Cortex of kidney (tissue), 1 donor: ENCODE measurements around the gene ADGRL1.
"Not testable (repeated sequence)": the region's sequence is repeated elsewhere in the genome, so short reads cannot be mapped to it uniquely, and the experiment has no call there.

Source experiments
- DNase-seq: peaks from one replicate; lab custom pipeline; 2025; lab: John Stamatoyannopoulos, UW

ADGRL1 gene

GRCh38 chr19:14205452-14206287, at the start of gene ADGRL1:
ADGRL1 (minus strand) TSS chr19:14206169; CDS start chr19:14183602, 22,567 bp downstream.
- DNase-seq: not testable (repeated sequence)

- not testable (repeated sequence) for DNase-seq
These were observed 49.3 kb upstream of the ADGRL1 start for GRCh38 chr19:14255316-14255715.

- DNase-seq: not testable (repeated sequence)
These were observed 48.0 kb upstream of the ADGRL1 start for GRCh38 chr19:14253822-14254599.

- DNase-seq: not testable (repeated sequence)
These were observed 46.2 kb upstream of the ADGRL1 start for GRCh38 chr19:14252136-14252535.

- no peak for DNase-seq
These were observed 44.9 kb upstream of the ADGRL1 start for GRCh38 chr19:14250870-14251269.

GRCh38 chr19:14250315-14250714, 44.3 kb upstream of the ADGRL1 start:
- not testable (repeated sequence) for DNase-seq

GRCh38 chr19:14249891-14250290, 43.9 kb upstream of the ADGRL1 start:
- DNase-seq: not testable (repeated sequence)

GRCh38 chr19:14249012-14249754, 43.2 kb upstream of the ADGRL1 start:
- DNase-seq: not testable (repeated sequence)

GRCh38 chr19:14248578-14249011, 42.6 kb upstream of the ADGRL1 start:
- DNase-seq: no peak

- DNase-seq: not testable (repeated sequence)
These were observed 41.8 kb upstream of the ADGRL1 start for GRCh38 chr19:14247548-14248471.

- not testable (repeated sequence) for DNase-seq
These were observed 41.2 kb upstream of the ADGRL1 start for GRCh38 chr19:14247205-14247547.

GRCh38 chr19:14244393-14244792, 38.4 kb upstream of the ADGRL1 start:
- DNase-seq: not testable (repeated sequence)

- not testable (repeated sequence) for DNase-seq
These were observed 37.7 kb upstream of the ADGRL1 start for GRCh38 chr19:14243718-14244117.

GRCh38 chr19:14237014-14237941, 31.3 kb upstream of the ADGRL1 start:
- DNase-seq: no peak

- DNase-seq: not testable (repeated sequence)
These were observed 27.0 kb upstream of the ADGRL1 start for GRCh38 chr19:14232945-14233344.

GRCh38 chr19:14228446-14229071, 22.6 kb upstream of the ADGRL1 start:
- DNase-seq: not testable (repeated sequence)

GRCh38 chr19:14226498-14226897, 20.5 kb upstream of the ADGRL1 start:
- not testable (repeated sequence) for DNase-seq

- DNase-seq: no peak
These were observed 16.9 kb upstream of the ADGRL1 start for GRCh38 chr19:14222886-14223285.

GRCh38 chr19:14221345-14221744, 15.4 kb upstream of the ADGRL1 start:
- DNase-seq: not testable (repeated sequence)
